GM19463 (cell line): ENCODE results near the gene NID2.

Source experiments
- ATAC-seq: cut with Tn5 transposase; IDR thresholded peaks from one replicate; pipeline ENCODE4 v1.9.1; 2021; ENCODE audit warnings: mild to moderate bottlenecking, moderate library complexity; ENCODE audit not compliant: unreplicated experiment

NID2 gene

DNA sequence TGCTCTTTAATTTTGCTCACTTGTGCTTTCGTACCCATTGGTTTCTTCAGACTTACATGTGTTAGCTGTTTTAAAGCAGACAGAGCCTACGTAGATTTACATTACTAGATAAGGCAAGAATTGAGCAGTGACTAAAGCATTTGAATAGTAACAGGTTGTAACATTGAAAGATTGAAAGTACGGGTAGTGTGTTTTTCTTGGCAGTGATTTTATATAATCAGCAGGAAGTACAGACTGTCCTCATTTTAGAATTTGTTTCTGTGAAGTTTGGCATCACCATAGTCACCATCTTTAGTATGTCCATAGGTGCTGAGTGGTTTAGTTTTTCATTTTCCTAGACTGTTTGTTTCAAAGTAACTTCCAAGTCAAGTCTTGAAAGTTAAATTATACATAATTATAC is 65.5 kb downstream of the NID2 start:
- ATAC-seq, result no peak

GRCh38 chr14:52002542-52002941 is 66.3 kb downstream of the NID2 start:
- ATAC-seq, result no peak

GRCh38 chr14:52000696-52001095 is 68.2 kb downstream of the NID2 start:
- no peak for ATAC-seq

DNA sequence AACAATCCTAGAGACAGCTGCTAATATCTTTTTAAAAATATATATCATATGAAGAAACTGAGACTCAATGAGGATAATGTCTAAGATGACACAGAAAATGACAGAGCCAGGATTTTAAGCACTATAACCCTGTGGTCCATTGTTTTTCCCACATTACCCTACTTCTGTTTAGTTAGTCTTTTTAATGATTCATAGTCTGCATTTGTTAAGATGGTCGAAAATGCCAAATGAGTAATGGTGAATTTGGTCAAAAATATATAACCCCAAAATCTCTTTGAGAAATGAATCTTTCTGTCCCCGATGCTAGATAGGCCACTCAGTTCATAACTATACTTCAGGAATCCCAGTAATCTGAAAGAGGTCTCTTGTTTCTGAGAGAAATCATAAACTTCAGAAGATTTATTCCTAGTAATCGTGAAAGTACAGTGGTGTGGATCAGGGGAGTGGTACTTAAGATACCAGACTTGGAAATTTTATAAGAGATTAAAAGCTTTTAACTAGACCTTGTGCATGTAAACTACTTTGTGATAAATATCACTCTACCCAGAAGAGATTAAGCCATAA is 68.8 kb downstream of the NID2 start:
- ATAC-seq, result no peak

- no peak for ATAC-seq
These were observed 69.8 kb downstream of the NID2 start for GRCh38 chr14:51999084-51999483.

- no peak for ATAC-seq
These were observed 70.5 kb downstream of the NID2 start for GRCh38 chr14:51998348-51998747.

DNA sequence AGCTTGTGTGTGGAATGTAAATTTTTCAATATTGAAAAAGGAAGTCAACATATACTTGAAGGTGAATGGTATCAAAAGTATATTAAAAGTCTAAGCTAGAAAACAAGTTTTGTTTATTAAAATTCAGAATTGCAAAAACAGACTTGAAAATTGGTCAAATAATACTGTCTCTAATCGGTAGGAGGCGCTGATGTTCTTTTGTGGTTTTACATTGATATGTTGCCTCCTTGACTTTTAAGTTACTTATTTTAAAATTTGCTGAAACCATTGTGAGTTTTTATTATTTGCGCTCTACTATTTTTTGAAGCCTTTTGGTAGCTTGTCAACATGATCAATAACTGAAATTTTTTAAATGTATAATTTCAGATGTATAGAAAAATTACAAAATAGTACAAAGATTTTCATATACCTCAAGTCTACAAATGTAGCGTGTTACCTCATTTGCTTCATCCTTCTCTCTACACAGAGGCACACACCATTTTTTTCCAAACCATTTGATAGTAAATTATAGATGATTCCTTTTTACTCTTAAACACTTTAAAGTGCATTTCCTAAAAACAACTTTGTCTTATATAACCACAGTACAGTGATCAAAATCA is 72.6 kb downstream of the NID2 start:
- no peak for ATAC-seq

DNA sequence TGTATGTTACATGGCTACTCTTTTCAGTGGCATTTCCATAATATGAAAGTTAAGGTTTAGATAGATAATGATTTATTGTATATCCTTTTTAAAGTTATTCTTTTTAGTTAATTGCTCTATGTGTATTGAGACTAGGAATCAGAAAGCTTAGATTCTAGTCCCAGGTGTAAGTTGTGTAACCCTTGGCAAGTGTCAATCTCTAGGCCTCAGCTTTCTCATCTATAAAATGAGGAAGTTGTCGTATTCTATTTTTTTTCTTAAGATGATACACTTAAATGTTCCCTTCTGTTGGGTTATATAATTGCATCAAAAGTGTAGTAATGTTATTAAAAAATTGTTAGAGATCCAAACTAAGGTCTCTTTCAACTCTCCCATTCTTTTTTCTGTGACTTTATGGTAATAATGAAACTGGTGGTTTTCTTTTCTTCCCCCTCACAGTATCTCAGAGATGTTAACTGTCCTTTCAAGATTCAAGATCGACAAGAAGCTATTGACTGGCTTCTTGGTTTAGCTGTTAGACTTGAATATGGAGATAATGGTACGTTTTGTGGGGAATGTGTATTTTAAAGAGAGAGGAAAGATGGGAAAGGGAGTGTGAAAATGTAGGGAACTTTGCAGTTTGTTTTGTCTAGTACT is 75.5 kb downstream of the NID2 start:
- no peak for ATAC-seq

- ATAC-seq, result no peak
These were observed 78.4 kb downstream of the NID2 start for GRCh38 chr14:51990488-51990887.

GRCh38 chr14:51989293-51990234 is 79.3 kb downstream of the NID2 start, which contains the start of gene RTRAF:
Gene RTRAF, plus strand, starts transcription at chr14:51989546. Its CDS starts 94 bp downstream, at chr14:51989640.
- peak; percentile 96 for ATAC-seq

- ATAC-seq, result no peak
These were observed 80.6 kb downstream of the NID2 start for GRCh38 chr14:51988221-51988620.

- ATAC-seq, result no peak
These were observed 87.5 kb downstream of the NID2 start for GRCh38 chr14:51981218-51981854.

DNA sequence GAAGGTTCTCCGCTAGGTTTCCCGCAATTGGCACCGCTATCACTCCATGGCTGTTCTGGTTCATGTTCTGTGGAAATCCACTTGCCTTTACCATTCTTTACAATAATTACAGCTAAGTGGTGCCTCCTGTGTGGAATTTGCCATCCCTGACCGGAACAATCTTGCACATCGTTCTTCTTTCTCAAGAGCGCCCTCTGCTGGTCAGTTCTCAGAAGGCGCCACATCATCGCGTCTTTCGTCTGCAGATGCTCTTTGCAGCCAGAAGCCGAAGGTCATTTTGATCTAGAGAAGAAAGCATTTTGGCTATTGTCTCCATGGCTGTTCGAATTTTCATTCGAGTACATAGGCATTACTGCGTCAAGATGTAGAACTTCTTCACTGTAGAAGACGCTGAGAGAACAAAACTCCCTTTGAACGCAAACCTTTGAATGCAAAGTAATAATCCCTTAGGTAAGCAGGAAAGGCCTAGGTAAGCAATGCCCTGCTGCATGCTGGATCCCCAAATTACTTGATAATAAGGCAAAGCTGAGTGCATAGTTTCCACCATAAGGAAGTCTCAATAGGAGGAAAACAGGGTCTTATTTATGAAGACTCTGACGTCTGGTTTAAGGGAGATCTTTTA is 89.7 kb downstream of the NID2 start:
- ATAC-seq, result peak; percentile 52

DNA sequence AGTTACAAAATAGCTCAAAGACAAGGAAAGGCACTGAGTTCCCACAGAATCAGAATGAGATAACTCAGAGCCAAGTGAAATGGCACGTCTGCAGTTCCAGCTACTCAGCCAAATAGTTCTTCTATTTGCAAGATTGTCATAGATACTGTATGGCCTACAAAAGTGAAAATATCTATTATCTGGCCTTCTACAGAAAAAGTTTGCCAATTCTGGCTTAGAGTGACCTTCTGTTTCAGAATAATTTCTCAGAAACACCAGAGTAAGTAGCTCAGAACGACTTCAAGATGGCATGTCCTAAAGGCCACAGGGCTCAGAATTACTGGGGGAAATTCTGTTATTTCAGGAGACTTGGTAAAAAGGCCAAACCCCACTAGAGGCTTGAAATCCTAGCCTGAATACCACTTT is 90.2 kb downstream of the NID2 start:
- ATAC-seq, result no peak

- no peak for ATAC-seq
These were observed 91.8 kb downstream of the NID2 start for GRCh38 chr14:51977075-51977474.

DNA sequence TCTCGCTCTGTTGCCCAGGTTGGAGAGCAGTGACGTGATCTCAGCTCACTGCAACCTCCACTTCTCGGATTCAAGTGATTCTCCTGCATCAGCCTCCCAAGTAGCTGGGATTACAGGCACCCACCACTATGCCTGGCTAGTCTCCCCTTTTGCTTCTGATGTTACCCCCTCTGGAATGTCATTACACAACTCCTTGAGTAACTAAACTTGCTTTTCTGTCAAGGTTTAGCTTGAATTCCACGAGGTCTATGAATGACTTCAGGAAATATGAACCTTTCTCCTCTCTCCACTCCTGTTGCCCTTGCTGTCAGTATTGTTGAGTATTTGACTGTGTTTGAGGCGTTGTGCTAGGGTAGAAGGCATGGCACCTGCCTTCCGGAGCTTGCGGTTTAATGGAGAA is 96.3 kb downstream of the NID2 start:
- ATAC-seq, result no peak

DNA sequence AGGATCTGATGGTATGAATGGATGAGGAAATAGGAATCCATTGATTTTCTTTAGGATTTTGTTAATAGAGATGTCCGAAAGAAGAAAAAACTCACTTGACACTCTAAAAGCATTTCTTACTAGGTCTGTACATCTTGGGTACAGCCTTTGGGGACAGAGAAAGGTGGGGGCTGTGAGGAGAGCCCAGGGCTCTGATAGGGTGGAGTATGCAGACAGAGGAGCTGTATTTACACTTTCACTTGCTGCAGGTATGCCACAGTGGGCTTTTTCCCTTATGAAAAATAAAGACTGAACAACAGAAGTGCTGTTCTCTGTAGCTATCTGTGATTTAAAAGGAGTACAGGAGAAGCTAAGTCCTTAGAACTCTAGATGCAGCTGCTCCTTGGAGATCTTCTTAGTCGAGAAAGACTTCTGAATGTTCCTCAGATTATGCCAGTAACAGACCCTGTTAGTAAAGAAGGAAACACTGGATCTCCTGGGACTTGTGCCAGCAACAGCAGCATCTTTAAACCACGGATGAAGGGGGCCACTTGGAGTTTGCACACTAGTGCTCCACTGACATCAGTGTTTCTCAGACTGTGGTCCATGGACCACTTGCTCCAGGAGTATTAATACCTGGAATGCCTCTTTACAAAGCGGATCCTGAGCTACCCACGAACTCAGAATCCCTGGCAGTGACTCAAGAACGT is 98.9 kb downstream of the NID2 start:
- no peak for ATAC-seq

GRCh38 chr14:51967521-51967920 is 101.3 kb downstream of the NID2 start:
- no peak for ATAC-seq

DNA sequence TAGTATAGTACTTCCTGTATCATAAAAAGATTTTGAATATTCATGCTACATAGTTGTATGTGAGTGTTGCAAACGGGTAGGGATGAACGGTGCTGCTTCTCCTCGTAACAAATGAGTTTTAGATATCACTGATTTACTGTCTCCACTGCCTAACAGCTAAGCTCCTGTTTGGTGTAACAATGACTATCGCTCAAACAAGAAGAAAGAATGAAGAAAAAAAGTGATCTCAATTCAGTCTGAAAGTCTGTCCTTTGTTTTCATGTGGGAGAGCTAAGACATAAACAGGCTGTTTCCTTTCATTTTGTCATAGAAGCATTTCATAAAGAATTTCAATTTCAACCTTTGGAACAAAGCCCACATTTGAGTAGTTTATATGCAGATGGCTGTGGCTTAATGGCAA is 105.6 kb downstream of the NID2 start:
- ATAC-seq, result no peak

DNA sequence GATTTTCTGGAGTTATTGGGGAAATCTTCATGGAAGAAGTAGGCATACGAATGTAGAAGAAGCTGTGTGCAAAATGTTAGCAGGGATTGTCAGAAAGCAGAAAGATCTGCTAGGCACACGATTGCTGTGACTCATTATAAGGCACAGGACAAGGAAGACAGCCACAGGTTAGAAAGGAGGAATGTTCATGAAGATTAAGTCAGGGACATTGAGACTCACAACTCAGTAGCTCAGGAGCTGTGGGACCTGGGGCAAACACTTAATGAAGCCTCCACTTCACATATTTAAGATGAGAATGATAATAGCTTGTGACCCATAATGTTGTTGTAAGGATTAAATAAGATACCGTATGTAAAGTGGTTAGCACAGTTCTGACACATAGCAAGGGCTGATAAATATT is 106.1 kb downstream of the NID2 start:
- ATAC-seq, result no peak
